HepG2 (cell line): ENCODE results near the gene NAALADL1. TPM values are rescaled to one million over a fixed set of nuclear protein-coding genes. Genes with fewer than 3 reads are reported as not detected.

Source experiments
- CBX1 ChIP-seq: IDR thresholded peaks from one replicate; pipeline ENCODE4 v1.6.1; 2016; ENCODE audit warnings: antibody characterized with exemption, low read depth
- CEBPB ChIP-seq: IDR thresholded peaks from 2 replicates; pipeline ENCODE4 v1.6.1; 2011; ENCODE audit warnings: low read depth, low read length, improper control_type of control experiment, borderline replicate concordance
- DNMT1 ChIP-seq: sonication (generic); formaldehyde crosslinking; IDR thresholded peaks from 2 replicates; pipeline ENCODE4 v1.5.1; 2020; ENCODE audit warnings: mild to moderate bottlenecking, missing genetic modification reagents
- DR1 ChIP-seq: sonication (generic); formaldehyde crosslinking; IDR thresholded peaks from 2 replicates; pipeline ENCODE4 v1.8.0; 2021; ENCODE audit warnings: mild to moderate bottlenecking, missing genetic modification reagents, inconsistent platforms
- E2F5 ChIP-seq: sonication (generic); formaldehyde crosslinking; conservative IDR thresholded peaks from 2 replicates; pipeline ENCODE4 v1.4.0; 2020; ENCODE audit warnings: missing genetic modification reagents
- FIP1L1 ChIP-seq: fragments of 200-400 bp; formaldehyde crosslinking; IDR thresholded peaks from 2 replicates; pipeline ENCODE4 v1.6.1; 2018; ENCODE audit warnings: low read depth, mild to moderate bottlenecking, low read length, moderate library complexity, borderline replicate concordance; ENCODE audit not compliant: insufficient read depth
- KDM5B ChIP-seq: sonication (generic); formaldehyde crosslinking; IDR thresholded peaks from 2 replicates; pipeline ENCODE4 v1.4.0; 2020; ENCODE audit warnings: missing genetic modification reagents, mild to moderate bottlenecking, borderline replicate concordance
- MAZ ChIP-seq, 2 experiments: sonication (generic) in 1 of 2; formaldehyde crosslinking in 1 of 2; IDR thresholded peaks; 2 replicates each; pipeline versions ENCODE4 v1.5.0 to v1.6.1; 2012 to 2020; ENCODE audit warnings: low read depth in 2 of 2, mild to moderate bottlenecking in 2 of 2, borderline replicate concordance in 1 of 2, improper control_type of control experiment in 1 of 2, low read length in 1 of 2, missing genetic modification reagents in 1 of 2, moderate library complexity in 1 of 2
- MED1 ChIP-seq: sonication (generic); formaldehyde crosslinking; IDR thresholded peaks from 2 replicates; pipeline ENCODE4 v1.4.0; 2020; ENCODE audit warnings: missing genetic modification reagents
- NFIB ChIP-seq: sonication (generic); formaldehyde crosslinking; IDR thresholded peaks from 2 replicates; pipeline ENCODE4 v1.9.0; 2021; ENCODE audit warnings: missing genetic modification reagents, mild to moderate bottlenecking, borderline replicate concordance
- NFIC ChIP-seq: IDR thresholded peaks from 2 replicates; pipeline ENCODE4 v1.6.1; 2012; ENCODE audit warnings: mild to moderate bottlenecking, low read length, inconsistent platforms
- ONECUT2 ChIP-seq: sonication (generic); formaldehyde crosslinking; IDR thresholded peaks from 2 replicates; pipeline ENCODE4 v1.4.0; 2020; ENCODE audit warnings: missing genetic modification reagents
- PAX8 ChIP-seq: sonication (generic); formaldehyde crosslinking; IDR thresholded peaks from 2 replicates; pipeline ENCODE4 v1.8.0; 2022; ENCODE audit warnings: mild to moderate bottlenecking, missing genetic modification reagents, borderline replicate concordance
- PHF21A ChIP-seq: sonication (generic); formaldehyde crosslinking; IDR thresholded peaks from 2 replicates; pipeline ENCODE4 v1.5.0; 2020; ENCODE audit warnings: mild to moderate bottlenecking, missing genetic modification reagents
- PHF8 ChIP-seq: sonication (generic); formaldehyde crosslinking; IDR thresholded peaks from 2 replicates; pipeline ENCODE4 v1.5.0; 2020; ENCODE audit warnings: missing genetic modification reagents
- POLR2A ChIP-seq, 2 experiments: IDR thresholded peaks; 2 replicates each; pipeline ENCODE4 v1.6.1; 2011; ENCODE audit warnings: low read depth in 2 of 2, low read length in 2 of 2, mild to moderate bottlenecking in 1 of 2, moderate library complexity in 1 of 2; ENCODE audit not compliant: insufficient read depth in 1 of 2
- POLR2AphosphoS2 ChIP-seq: IDR thresholded peaks from 2 replicates; pipeline ENCODE4 v1.6.1; 2011; ENCODE audit warnings: low read depth, low read length, improper control_type of control experiment
- PRDM10 ChIP-seq: sonication (generic); formaldehyde crosslinking; IDR thresholded peaks from 2 replicates; pipeline ENCODE4 v1.4.0; 2020; ENCODE audit warnings: low read depth, missing genetic modification reagents
- SCMH1 ChIP-seq: sonication (generic); formaldehyde crosslinking; IDR thresholded peaks from 2 replicates; pipeline ENCODE4 v1.9.0; 2021; ENCODE audit warnings: missing genetic modification reagents, mild to moderate bottlenecking, borderline replicate concordance
- ZNF274 ChIP-seq: sonication (generic); formaldehyde crosslinking; IDR thresholded peaks from 2 replicates; pipeline ENCODE4 v1.5.1; 2020; ENCODE audit warnings: mild to moderate bottlenecking, missing genetic modification reagents
- ZNF761 ChIP-seq: sonication (generic); formaldehyde crosslinking; conservative IDR thresholded peaks from 2 replicates; pipeline ENCODE4 v1.4.0; 2020; ENCODE audit warnings: mild to moderate bottlenecking, missing genetic modification reagents
- ZNF775 ChIP-seq: sonication (generic); formaldehyde crosslinking; IDR thresholded peaks from 2 replicates; pipeline ENCODE4 v1.4.0; 2020; ENCODE audit warnings: missing genetic modification reagents, mild to moderate bottlenecking, moderate library complexity, borderline replicate concordance
- polyA plus RNA-seq, 8 experiments: library from polyadenylated mRNA; depleted of rRNA in 3 of 8; stranded (reverse) in 7 of 8; unstranded in 1 of 8; fragments of >200 nt; fragmentation: Illumina TruSeq in 4 of 8; extraction: Trizol in 4 of 8; gene quantifications; 2 replicates each; pipeline versions ENCODE4 v1.2.1 to v1.2.3, GENCODE V29; 2011 to 2016; ENCODE audit warnings: low read depth in 4 of 8, missing spikeins in 1 of 8, mixed read lengths in 1 of 8; ENCODE audit not compliant: insufficient read depth in 1 of 8
- total RNA-seq, 5 experiments: library from RNA; depleted of rRNA; stranded (reverse); fragments of >200 nt; fragmentation: Illumina TruSeq; extraction: Trizol; gene quantifications; 2 replicates each; pipeline ENCODE4 v1.2.3, GENCODE V29; 2016; ENCODE audit warnings: low read depth in 1 of 5
- TF ChIP-seq, protein P1 (sequence below): sonication (generic); formaldehyde crosslinking; IDR thresholded peaks from 2 replicates; pipeline ENCODE4 v1.5.0; 2020; ENCODE audit warnings: missing genetic modification reagents
- TF ChIP-seq, protein P2 (sequence below): sonication (generic); formaldehyde crosslinking; IDR thresholded peaks from 2 replicates; pipeline ENCODE4 v1.5.0; 2020; ENCODE audit warnings: missing genetic modification reagents, mild to moderate bottlenecking, borderline replicate concordance

The NAALADL1 gene
- total and polyA plus RNA-seq, 2 of the 13 experiments (the other 11 are each of a cell fraction or from before 2014, with no cell fraction given): 9.3 to 33.9 TPM

GRCh38 chr11:64996710-64997380 lies 61.5 kb downstream of the NAALADL1 start, which contains the start of gene BATF2 (continued):
- TF ChIP-seq PAX8 (CRISPR knock-in tag) (no peak), MAZ (IDR thresholded peaks at IDR 0.05; ENCODE audit: borderline replicate concordance, low read depth, low read length) (peak; percentile 72), MAZ (CRISPR knock-in tag; IDR thresholded peaks at IDR 0.05; ENCODE audit: low read depth) (peak; percentile 78; the same call in 1 of the 2 replicates), SCMH1 (CRISPR knock-in tag) (no peak), ONECUT2 (no peak), CBX1 (no peak), PHF8 (CRISPR knock-in tag) (peak; percentile 65), E2F5 (CRISPR knock-in tag) (no peak), DNMT1 (CRISPR knock-in tag) (no peak), ZNF274 (CRISPR knock-in tag) (no peak), NFIC (no peak), POLR2A (IDR thresholded peaks at IDR 0.05; ENCODE audit: insufficient read depth in 1 of 2, low read depth in 2 of 2, low read length in 2 of 2) (peak; percentile 71 to 84), CEBPB (no peak), ZNF761 (peak; percentile 55; the same call in 1 of the 2 replicates), DR1 (CRISPR knock-in tag) (peak; percentile 49; the same call in 1 of the 2 replicates), KDM5B (CRISPR knock-in tag) (no peak; the same call in 1 of the 2 replicates), NFIB (CRISPR knock-in tag) (no peak), ZNF775 (no peak), PRDM10 (peak; percentile 76; the same call in 1 of the 2 replicates), POLR2AphosphoS2 (no peak), PHF21A (CRISPR knock-in tag) (peak; percentile 92), MED1 (CRISPR knock-in tag) (peak; percentile 71), FIP1L1 (no peak)
- TF ChIP-seq, protein P1, sequence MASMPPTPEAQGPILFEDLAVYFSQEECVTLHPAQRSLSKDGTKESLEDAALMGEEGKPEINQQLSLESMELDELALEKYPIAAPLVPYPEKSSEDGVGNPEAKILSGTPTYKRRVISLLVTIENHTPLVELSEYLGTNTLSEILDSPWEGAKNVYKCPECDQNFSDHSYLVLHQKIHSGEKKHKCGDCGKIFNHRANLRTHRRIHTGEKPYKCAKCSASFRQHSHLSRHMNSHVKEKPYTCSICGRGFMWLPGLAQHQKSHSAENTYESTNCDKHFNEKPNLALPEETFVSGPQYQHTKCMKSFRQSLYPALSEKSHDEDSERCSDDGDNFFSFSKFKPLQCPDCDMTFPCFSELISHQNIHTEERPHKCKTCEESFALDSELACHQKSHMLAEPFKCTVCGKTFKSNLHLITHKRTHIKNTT: no peak
- TF ChIP-seq, protein P2, sequence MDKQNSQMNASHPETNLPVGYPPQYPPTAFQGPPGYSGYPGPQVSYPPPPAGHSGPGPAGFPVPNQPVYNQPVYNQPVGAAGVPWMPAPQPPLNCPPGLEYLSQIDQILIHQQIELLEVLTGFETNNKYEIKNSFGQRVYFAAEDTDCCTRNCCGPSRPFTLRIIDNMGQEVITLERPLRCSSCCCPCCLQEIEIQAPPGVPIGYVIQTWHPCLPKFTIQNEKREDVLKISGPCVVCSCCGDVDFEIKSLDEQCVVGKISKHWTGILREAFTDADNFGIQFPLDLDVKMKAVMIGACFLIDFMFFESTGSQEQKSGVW (CRISPR knock-in tag): no peak
